Kidney (tissue), 14 donors: ENCODE measurements around the gene CYRIA. TPM values are rescaled to one million over a fixed set of nuclear protein-coding genes. Genes with fewer than 3 reads are reported as not detected.
A peak's percentile ranks its signal among the peaks of the same experiment; 100 is the strongest.

Source experiments
- DNase-seq, 5 donors: peaks; one replicate each; pipeline ENCODE4 v3.0.0-alpha.2; 2013 to 2020
- FAIRE-seq: peaks from 2 replicates; lab custom pipeline; 2012; peaks lifted over from hg19 to GRCh38; lab: Jason Lieb, UNC
- H3K27ac ChIP-seq, 2 donors: one replicate each; pipeline ENCODE4 v1.7.0; 2013; ENCODE audit warnings: low read depth in 2 of 2, low read length in 2 of 2, inconsistent platforms in 1 of 2
- H3K27me3 ChIP-seq: one replicate; pipeline ENCODE4 v1.7.1; 2013; ENCODE audit warnings: low read length, inconsistent platforms; ENCODE audit not compliant: control insufficient read depth, insufficient read depth
- H3K36me3 ChIP-seq, 3 donors: one replicate each; pipeline versions ENCODE4 v1.7.0 to v1.7.1; 2013; ENCODE audit warnings: low read length in 3 of 3, control low read depth in 1 of 3, inconsistent platforms in 1 of 3; ENCODE audit not compliant: insufficient read depth in 3 of 3, control insufficient read depth in 2 of 3
- H3K4me1 ChIP-seq, 3 donors: one replicate each; pipeline versions ENCODE4 v1.7.0 to v1.7.1; 2013; ENCODE audit warnings: low read length in 3 of 3, inconsistent platforms in 1 of 3, low read depth in 1 of 3; ENCODE audit not compliant: control insufficient read depth in 2 of 3, insufficient read depth in 2 of 3
- H3K4me3 ChIP-seq, 3 donors: one replicate each; pipeline versions ENCODE4 v1.7.0 to v1.8.1; 2013; ENCODE audit warnings: low read length in 3 of 3, control low read depth in 1 of 3, inconsistent platforms in 1 of 3
- H3K9ac ChIP-seq, 3 donors: one replicate each; pipeline versions ENCODE4 v1.7.0 to v1.7.1; 2013; ENCODE audit warnings: low read length in 3 of 3, control low read depth in 1 of 3, inconsistent platforms in 1 of 3
- H3K9me3 ChIP-seq, 3 donors: one replicate each; pipeline versions ENCODE4 v1.7.0 to v1.7.1; 2013; ENCODE audit warnings: low read length in 3 of 3, control low read depth in 1 of 3, inconsistent platforms in 1 of 3; ENCODE audit not compliant: control insufficient read depth in 2 of 3, insufficient read depth in 1 of 3
- intact Hi-C: fragments of 100-400 bp; cut with DNase I; formaldehyde crosslinking; loops from one replicate; pipeline ENCODE4 v1.11.1; 2022
- polyA plus RNA-seq: library from polyadenylated mRNA; stranded (reverse); fragments of 350-450 nt; fragmentation: Illumina TruSeq; extraction: RNeasy Lipid Tissue Mini Kit (QIAGEN cat#74804); gene quantifications from one replicate; pipeline ENCODE4 v1.2.3, GENCODE V29; 2014; ENCODE audit warnings: low read depth, low replicate concordance; ENCODE audit not compliant: insufficient read depth
- total RNA-seq: library from RNA; stranded (reverse); fragmentation: NEBNext Ultra II Directional; extraction: Animal tissue kit (Norgen Biotek cat#: 25700); gene quantifications from one replicate; pipeline ENCODE4 v1.2.1, GENCODE V29; 2021
- TF ChIP-seq, protein P1 (sequence below): IDR thresholded peaks from 3 replicates; pipeline ENCODE4 v1.5.1; 2012; ENCODE audit warnings: mild to moderate bottlenecking, moderate library complexity, borderline replicate concordance; ENCODE audit not compliant: insufficient read depth; ENCODE audit errors: extremely low read depth
- donor health status: control.
- donor health status: control.
- donor health status: control.
- donor health status: control.
- donor health status: control.
- donor health status: DM: yes; HTN: yes; CAD: no.
- donor health status: Normal renal cell carcinoma (clear cell type).

CYRIA gene
- total and polyA plus RNA-seq, 2 donors from 2014 or later: 1.0 to 11.8 TPM

DNA sequence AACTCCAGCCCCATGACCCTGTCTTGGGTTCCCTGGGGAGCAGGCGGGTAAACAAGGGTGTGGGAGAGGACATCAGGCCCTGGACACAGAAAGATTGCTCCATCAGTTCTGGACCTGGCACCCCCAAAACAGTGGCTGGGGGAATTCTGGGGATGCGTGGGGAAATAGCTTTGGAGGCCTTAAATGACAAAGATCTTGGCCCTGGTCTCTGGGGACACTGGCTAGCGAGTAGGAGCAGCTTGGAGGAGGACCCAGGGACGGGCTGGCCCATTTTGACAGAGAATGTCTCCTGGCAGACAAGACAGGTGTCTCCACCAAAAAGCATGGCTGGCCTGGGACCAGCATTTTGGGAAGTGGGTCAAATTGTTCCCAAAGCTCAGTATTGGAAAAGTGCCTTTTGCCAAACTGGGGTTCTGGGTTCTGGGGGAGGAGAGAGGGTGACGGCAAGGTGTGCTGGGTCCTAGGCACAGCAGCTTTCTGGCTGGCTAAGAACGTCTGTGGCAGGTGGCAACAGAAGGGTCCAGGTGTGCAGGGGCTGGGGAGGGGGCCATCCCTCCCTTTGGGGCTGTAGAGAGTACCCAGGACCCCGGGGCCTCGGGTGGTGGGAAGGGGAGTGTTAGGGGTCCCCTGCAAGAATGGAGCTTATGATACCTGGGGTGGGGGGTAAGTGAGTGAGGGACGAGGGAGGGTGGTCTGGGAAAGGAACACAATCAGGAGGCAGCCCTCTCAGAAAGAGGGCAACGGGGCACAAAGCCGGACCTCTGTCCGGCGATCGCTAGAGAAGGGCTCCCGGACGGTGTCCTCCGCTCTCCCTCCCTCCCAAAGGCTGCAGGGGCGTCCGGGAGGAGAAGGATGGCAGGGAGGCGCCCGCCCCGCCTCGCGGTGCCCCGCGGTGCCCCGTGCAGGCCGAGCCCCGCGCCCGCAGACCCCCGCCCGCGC lies 556 bp downstream of the CYRIA start:
- Histone ChIP-seq H3K9me3 (no peaks in the 10 kb centered on the region), H3K9ac (peak overlapping the region in 2 of 3 donors; percentile 35 to 57), H3K27ac (no peak overlapping the region), H3K4me3 (peak overlapping the region; percentile 39 to 60 (median 51)), H3K4me1 (peaks cover 0 to 7% (median 0%) of the 10 kb centered on the region in 3 donors), H3K27me3 (no peaks in the 10 kb centered on the region), H3K36me3 (no peaks in the 10 kb centered on the region)
- TF ChIP-seq, protein P1, sequence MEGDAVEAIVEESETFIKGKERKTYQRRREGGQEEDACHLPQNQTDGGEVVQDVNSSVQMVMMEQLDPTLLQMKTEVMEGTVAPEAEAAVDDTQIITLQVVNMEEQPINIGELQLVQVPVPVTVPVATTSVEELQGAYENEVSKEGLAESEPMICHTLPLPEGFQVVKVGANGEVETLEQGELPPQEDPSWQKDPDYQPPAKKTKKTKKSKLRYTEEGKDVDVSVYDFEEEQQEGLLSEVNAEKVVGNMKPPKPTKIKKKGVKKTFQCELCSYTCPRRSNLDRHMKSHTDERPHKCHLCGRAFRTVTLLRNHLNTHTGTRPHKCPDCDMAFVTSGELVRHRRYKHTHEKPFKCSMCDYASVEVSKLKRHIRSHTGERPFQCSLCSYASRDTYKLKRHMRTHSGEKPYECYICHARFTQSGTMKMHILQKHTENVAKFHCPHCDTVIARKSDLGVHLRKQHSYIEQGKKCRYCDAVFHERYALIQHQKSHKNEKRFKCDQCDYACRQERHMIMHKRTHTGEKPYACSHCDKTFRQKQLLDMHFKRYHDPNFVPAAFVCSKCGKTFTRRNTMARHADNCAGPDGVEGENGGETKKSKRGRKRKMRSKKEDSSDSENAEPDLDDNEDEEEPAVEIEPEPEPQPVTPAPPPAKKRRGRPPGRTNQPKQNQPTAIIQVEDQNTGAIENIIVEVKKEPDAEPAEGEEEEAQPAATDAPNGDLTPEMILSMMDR: no peak
- FAIRE-seq (no peak), DNase-seq (peak in 2 of 5 donors; percentile 60 to 74)
- intact Hi-C loops: no loop called here

DNA sequence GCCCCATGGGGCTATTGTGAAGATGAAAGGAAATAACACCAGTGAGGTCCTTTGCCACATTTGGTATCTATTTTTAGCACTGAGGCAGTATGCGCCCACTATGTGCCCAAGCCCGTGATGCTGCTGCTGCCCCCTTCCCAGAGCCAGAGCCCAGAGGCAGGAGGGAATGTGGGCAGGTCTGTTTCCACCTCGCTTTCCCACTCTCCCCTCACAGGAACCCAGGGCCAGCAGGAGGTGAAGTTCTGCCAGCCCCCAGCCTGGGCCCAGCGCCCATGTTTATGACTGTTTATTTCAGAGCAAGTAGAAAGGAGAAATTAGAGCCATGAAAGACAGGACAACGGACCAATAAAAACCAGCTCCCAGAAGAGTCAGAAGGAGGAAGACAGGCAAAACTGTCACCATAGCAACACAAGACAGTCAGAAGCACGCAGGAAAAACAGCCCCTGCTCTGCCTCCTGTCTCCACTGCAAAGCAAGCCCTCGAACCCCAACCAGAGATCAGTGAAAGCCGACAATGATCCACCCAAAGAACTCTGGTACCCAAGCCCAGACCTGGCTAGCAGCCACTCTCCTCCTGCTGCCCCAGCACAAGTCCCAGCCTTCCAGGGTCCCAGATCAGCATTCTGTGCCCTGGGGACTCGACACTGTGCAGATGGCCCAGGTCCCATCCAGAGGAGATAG lies 1.4 kb downstream of the CYRIA start:
- no peak overlapping the region for H3K9ac ChIP-seq
- H3K36me3 ChIP-seq: no peaks in the 10 kb centered on the region
- intact Hi-C loops: no loop called here
- H3K4me3 ChIP-seq: peak overlapping the region in 2 of 3 donors; percentile 40 to 60
- no peak overlapping the region for H3K27ac ChIP-seq
- no peaks in the 10 kb centered on the region for H3K27me3 ChIP-seq
- DNase-seq: peak; percentile 48 to 84 (median 74)
- H3K4me1 ChIP-seq: peaks cover 0 to 7% (median 0%) of the 10 kb centered on the region in 3 donors
- no peak for FAIRE-seq
- TF ChIP-seq, protein P1: no peak
- H3K9me3 ChIP-seq: no peaks in the 10 kb centered on the region

DNA sequence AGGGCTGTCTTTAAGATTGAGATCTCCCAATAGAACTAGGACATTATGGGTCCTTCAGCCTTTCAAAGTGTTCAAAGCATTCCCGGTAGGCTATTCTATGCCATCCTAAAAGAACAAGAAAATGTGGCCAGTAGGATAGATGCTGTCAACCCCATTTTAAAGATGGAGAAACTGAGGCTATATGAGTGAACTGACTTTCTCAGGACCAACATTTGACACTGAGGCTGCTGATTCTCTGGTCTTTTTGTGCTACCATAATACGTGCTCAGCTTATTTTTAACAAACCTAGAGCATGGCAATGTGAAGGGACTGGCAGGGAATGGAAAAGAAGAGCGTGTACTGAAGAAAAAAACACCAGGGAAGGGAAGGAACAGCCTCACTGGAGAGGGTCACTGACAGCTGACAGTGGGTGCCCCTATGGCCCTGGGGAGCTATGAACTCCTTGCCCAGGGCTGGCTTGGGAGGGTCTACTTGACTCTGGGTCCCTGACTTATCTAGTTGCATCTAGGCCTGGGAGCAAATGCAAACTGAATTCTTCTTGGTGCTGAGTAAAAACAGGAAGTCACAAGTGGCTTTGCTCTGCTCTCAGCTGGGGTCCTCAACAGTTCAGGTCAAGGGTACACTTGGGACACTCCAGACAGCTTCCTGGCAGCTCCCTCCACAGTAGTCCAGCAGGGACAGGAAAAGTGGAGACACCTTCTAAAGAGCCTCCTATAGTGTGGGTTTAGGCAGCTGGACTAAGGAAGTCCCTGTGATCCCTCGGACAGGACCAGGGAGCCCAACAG lies 2.3 kb downstream of the CYRIA start:
- no peak for FAIRE-seq
- intact Hi-C loops: no loop called here
- Histone ChIP-seq H3K9me3 (no peaks in the 10 kb centered on the region), H3K36me3 (no peaks in the 10 kb centered on the region), H3K27me3 (no peaks in the 10 kb centered on the region), H3K4me1 (peaks cover 0 to 12% (median 0%) of the 10 kb centered on the region in 3 donors), H3K4me3 (no peak overlapping the region), H3K27ac (no peak overlapping the region), H3K9ac (no peak overlapping the region)
- DNase-seq: peak in 1 of 5 donors; percentile 20
- TF ChIP-seq, protein P1: no peak
